GM12878 (cell line): ENCODE data around the gene PPP1R2. TPM values are rescaled to one million over a fixed set of nuclear protein-coding genes. Genes with fewer than 3 reads are reported as not detected.

Source experiments
- ATAC-seq: fragments of 200-7000 bp; cut with Tn5 transposase; 3 replicates; pipeline ENCODE4 v1.9.1; 2020; ENCODE audit warnings: mild to moderate bottlenecking, moderate library complexity
- BruUV-seq: library from RNA; stranded (reverse); fragments of 400-500 nt; replicated peaks from 2 replicates; lab custom pipeline; 2021; lab: Mats Ljungman, UMichigan
- CTCF ChIA-PET: fragments of 300-600 bp; sonication (Branson Sonifier 250); formaldehyde crosslinking; extraction: SDS; loops from one replicate; lab custom pipeline; 2021; ENCODE audit warnings: inconsistent platforms; lab: Yijun Ruan, JAX
- POLR2A ChIA-PET: fragments of 350-600 bp; formaldehyde crosslinking; extraction: SDS; loops from one replicate; lab custom pipeline; 2021; ENCODE audit warnings: inconsistent platforms; lab: Charles Lee
- RAD21 ChIA-PET: fragments of 300-600 bp; sonication (Branson Sonifier 250); formaldehyde crosslinking; loops from one replicate; lab custom pipeline; 2023; ENCODE audit warnings: antibody characterized with exemption; ENCODE audit not compliant: unreplicated experiment; lab: Charles Lee
- SMC1A ChIA-PET: fragments of 300-600 bp; sonication (Branson Sonifier 250); formaldehyde crosslinking; loops from one replicate; lab custom pipeline; 2023; ENCODE audit not compliant: unreplicated experiment, uncharacterized antibody; lab: Charles Lee
- DNase-seq: peaks from one replicate; pipeline ENCODE4 v3.0.0-alpha.2; 2011; ENCODE audit warnings: low read depth, low spot score
- FAIRE-seq: peaks from 3 replicates; lab custom pipeline; 2011; peaks lifted over from hg19 to GRCh38; lab: Jason Lieb, UNC
- H2AFZ ChIP-seq: 2 replicates; pipeline ENCODE4 v1.6.0; 2011; ENCODE audit warnings: low read depth, low read length, control low read depth; ENCODE audit not compliant: control insufficient read depth
- H3K27ac ChIP-seq: 2 replicates; pipeline ENCODE4 v1.5.1; 2011; ENCODE audit warnings: control low read depth; ENCODE audit not compliant: control insufficient read depth, insufficient read depth
- H3K27me3 ChIP-seq, 2 experiments: replicated peaks in 1 of 2; 2 replicates each; pipeline versions ENCODE4 v1.6.0 to v1.6.1; 2011; ENCODE audit warnings: low read length in 1 of 2; ENCODE audit not compliant: control insufficient read depth in 2 of 2, insufficient read depth in 2 of 2
- H3K36me3 ChIP-seq, 2 experiments: 2 replicates each; pipeline ENCODE4 v1.5.1; 2011; ENCODE audit warnings: low read length in 1 of 2; ENCODE audit not compliant: control insufficient read depth in 2 of 2, insufficient read depth in 2 of 2
- H3K4me1 ChIP-seq: 2 replicates; pipeline ENCODE4 v1.6.1; 2011; ENCODE audit warnings: mild to moderate bottlenecking, low read length, moderate library complexity, mixed read lengths; ENCODE audit not compliant: control insufficient read depth, insufficient read depth
- H3K4me2 ChIP-seq: 2 replicates; pipeline ENCODE4 v1.6.0; 2011; ENCODE audit warnings: control low read depth; ENCODE audit not compliant: control insufficient read depth, insufficient read depth
- H3K4me3 ChIP-seq: fragments of 200-600 bp; sonication (generic); 2 replicates; pipeline ENCODE4 v1.5.1; 2016
- H3K79me2 ChIP-seq: 2 replicates; pipeline ENCODE4 v1.6.0; 2011; ENCODE audit warnings: low read length; ENCODE audit not compliant: control insufficient read depth, insufficient read depth
- H3K9ac ChIP-seq: 2 replicates; pipeline ENCODE4 v1.8.0; 2011; ENCODE audit warnings: low read length, control low read depth, mixed read lengths; ENCODE audit not compliant: control insufficient read depth, insufficient read depth
- H3K9me3 ChIP-seq: replicated peaks from 3 replicates; pipeline ENCODE4 v1.5.1; 2011; ENCODE audit warnings: mild to moderate bottlenecking, low read length; ENCODE audit not compliant: control insufficient read depth, insufficient read depth
- H4K20me1 ChIP-seq: 2 replicates; pipeline ENCODE4 v1.6.0; 2011; ENCODE audit not compliant: control insufficient read depth, insufficient read depth
- POLR2A ChIP-seq: IDR thresholded peaks from 2 replicates; pipeline ENCODE4 v1.6.1; 2011; ENCODE audit warnings: low read depth, mild to moderate bottlenecking, low read length
- WGBS: methylation state at CpG from one replicate; pipeline ENCODE4 v1.1.6; 2016; ENCODE audit warnings: low lambda C conversion rate; ENCODE audit not compliant: insufficient replicate concordance, insufficient coverage; ENCODE audit errors: missing lambda C conversion rate; 5-methylcytosine and 5-hydroxymethylcytosine counted together
- in situ Hi-C: fragments of 300-500 bp; cut with MboI; formaldehyde crosslinking; loops from 9 replicates; pipeline ENCODE4 v1.14.3; 2018; ENCODE audit warnings: mixed read lengths
- intact Hi-C: fragments of 100-400 bp; cut with micrococcal nuclease; formaldehyde crosslinking; loops from one replicate; pipeline ENCODE4 v1.14.2; 2022; ENCODE audit not compliant: unreplicated experiment
- polyA plus RNA-seq, 11 experiments: library from polyadenylated mRNA; depleted of rRNA in 4 of 11; unstranded in 6 of 11; stranded (reverse) in 5 of 11; fragments of >200 nt; fragmentation: Nextera tagmentation in 4 of 11; fragmentation: Illumina TruSeq in 1 of 11; extraction: Ambion mirVana in 4 of 11; extraction: Trizol in 1 of 11; gene quantifications; 1 replicate in 1 of 11; 2 replicates in 10 of 11; pipeline versions ENCODE4 v1.2.1 to v1.2.3, GENCODE V29; 2011 to 2016; ENCODE audit warnings: inconsistent platforms in 2 of 11, missing spikeins in 2 of 11, low read depth in 1 of 11
- total RNA-seq, 4 experiments: library from RNA; depleted of rRNA in 3 of 4; stranded (reverse); fragments of >200 nt in 3 of 4; fragmentation: Illumina TruSeq in 1 of 4; extraction: Trizol in 1 of 4; gene quantifications; 2 replicates each; pipeline versions ENCODE4 v1.2.1 to v1.2.3, GENCODE V29; 2013 to 2021
- TF ChIP-seq, protein P1 (sequence below): IDR thresholded peaks from 2 replicates; pipeline ENCODE4 v1.6.1; 2012; ENCODE audit warnings: improper control_type of control experiment, low read depth, low read length; ENCODE audit not compliant: insufficient replicate concordance

The PPP1R2 gene
- total and polyA plus RNA-seq, 10 of the 15 experiments (the other 5 are each of a cell fraction or from before 2014, with no cell fraction given), result 10.5 to 116 (median 46.9) TPM

DNA sequence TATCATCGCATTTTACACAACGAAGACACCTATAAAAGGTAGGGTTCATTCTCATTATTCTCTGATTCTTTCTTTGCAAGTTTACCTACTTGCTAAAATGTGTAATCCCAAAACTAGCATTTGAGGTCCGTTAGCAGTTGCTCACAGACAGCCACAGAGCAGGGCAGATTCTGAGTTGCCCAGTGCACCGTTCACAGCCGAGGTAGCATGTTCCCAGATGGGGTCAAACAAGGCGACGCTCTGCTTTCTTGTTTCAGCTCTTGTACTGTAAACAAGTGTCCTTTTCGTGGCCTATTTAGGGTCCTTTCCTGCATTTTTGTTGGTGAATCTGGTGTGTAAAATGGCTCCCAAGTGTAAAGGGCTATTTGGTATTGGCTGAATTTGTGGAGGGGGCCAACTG lies 3.1 kb downstream of the PPP1R2 start:
- Histone ChIP-seq H3K4me3 (peak overlapping the region; percentile 77), H3K9ac (peak overlapping the region; percentile 49), H3K4me2 (peak overlapping the region; percentile 91), H4K20me1 (no peaks in the 10 kb centered on the region), H3K79me2 (peaks cover 80% of the 10 kb centered on the region), H3K27ac (peak overlapping the region; percentile 60), H3K4me1 (peaks cover 7% of the 10 kb centered on the region), H3K27me3 (no peaks in the 10 kb centered on the region), H3K36me3 (no peaks in the 10 kb centered on the region; a peak in 1 of 4 replicates), H2AFZ (no peak overlapping the region), H3K9me3 (no peaks in the 10 kb centered on the region)
- in situ Hi-C loops (loop anchor here (25.0 kb wide), 1 partner anchor 403 kb away; no protein-coding TSS in a partner anchor), intact Hi-C loops (loop anchor here (5.0 kb wide), 1 partner anchor 362 kb away; no protein-coding TSS in a partner anchor)
- TF ChIP-seq POLR2A, result 0 out of 2 replicates have a peak, but pooled peaks have one; percentile 39
- TF ChIP-seq, protein P1, sequence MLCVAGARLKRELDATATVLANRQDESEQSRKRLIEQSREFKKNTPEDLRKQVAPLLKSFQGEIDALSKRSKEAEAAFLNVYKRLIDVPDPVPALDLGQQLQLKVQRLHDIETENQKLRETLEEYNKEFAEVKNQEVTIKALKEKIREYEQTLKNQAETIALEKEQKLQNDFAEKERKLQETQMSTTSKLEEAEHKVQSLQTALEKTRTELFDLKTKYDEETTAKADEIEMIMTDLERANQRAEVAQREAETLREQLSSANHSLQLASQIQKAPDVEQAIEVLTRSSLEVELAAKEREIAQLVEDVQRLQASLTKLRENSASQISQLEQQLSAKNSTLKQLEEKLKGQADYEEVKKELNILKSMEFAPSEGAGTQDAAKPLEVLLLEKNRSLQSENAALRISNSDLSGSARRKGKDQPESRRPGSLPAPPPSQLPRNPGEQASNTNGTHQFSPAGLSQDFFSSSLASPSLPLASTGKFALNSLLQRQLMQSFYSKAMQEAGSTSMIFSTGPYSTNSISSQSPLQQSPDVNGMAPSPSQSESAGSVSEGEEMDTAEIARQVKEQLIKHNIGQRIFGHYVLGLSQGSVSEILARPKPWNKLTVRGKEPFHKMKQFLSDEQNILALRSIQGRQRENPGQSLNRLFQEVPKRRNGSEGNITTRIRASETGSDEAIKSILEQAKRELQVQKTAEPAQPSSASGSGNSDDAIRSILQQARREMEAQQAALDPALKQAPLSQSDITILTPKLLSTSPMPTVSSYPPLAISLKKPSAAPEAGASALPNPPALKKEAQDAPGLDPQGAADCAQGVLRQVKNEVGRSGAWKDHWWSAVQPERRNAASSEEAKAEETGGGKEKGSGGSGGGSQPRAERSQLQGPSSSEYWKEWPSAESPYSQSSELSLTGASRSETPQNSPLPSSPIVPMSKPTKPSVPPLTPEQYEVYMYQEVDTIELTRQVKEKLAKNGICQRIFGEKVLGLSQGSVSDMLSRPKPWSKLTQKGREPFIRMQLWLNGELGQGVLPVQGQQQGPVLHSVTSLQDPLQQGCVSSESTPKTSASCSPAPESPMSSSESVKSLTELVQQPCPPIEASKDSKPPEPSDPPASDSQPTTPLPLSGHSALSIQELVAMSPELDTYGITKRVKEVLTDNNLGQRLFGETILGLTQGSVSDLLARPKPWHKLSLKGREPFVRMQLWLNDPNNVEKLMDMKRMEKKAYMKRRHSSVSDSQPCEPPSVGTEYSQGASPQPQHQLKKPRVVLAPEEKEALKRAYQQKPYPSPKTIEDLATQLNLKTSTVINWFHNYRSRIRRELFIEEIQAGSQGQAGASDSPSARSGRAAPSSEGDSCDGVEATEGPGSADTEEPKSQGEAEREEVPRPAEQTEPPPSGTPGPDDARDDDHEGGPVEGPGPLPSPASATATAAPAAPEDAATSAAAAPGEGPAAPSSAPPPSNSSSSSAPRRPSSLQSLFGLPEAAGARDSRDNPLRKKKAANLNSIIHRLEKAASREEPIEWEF, result no peak
- ChIA-PET RAD21 (interaction anchor here (6.8 kb wide), 1 partner anchor 270 kb away, joined by 60 read pairs; the partner anchor contains the start of gene XXYLT1), SMC1A (interaction anchor here (3.0 kb wide), 1 partner anchor 11 kb away, joined by 22 read pairs; no protein-coding TSS in a partner anchor), CTCF (interaction anchor here (1.0 to 4.6 kb wide), 3 partner anchors 10 to 270 kb away, joined by 3 to 51 read pairs (median 8); partner anchors contain the start of gene XXYLT1), POLR2A (interaction anchor here (1.3 to 3.2 kb wide), 2 partner anchors 11 to 269 kb away, joined by 3 to 19 read pairs; partner anchors contain the start of gene XXYLT1)
- DNase-seq, result no peak
- WGBS, result 23% methylated on average over 8 of the region's 8 CpGs
- no peak for FAIRE-seq
- peak; percentile 6; the same call in 2 of the 3 replicates for ATAC-seq
- BruUV-seq, result no TSS peak
